ENCODE data around the gene TM4SF20.
"Not testable (repeated sequence)": the region's sequence is repeated elsewhere in the genome, so short reads cannot be mapped to it uniquely, and the experiment has no call there.

Gene TM4SF20

DNA sequence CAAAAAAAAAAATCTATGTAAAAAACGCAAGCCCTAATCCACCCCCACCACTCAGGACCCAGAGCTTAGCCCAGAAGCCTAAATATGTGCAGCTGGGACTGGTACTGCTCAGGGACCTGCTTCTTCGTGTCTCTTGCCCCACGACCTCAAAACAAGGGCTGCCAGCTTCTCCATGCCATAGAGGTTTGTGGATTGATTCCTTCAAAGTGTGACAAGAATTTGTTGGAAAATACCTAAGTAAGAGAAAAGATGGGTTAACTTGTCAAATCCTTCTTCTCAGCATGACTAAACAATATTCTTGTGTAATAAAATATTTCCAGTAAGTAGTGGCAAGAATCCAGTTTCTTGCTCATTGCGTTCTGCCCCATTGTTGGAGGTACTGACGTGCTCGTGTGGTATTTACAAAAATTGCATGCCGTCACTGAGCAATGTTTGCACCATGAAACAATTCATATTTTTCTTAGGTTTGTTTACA, 9.5 kb upstream of the TM4SF20 start (continued):
- TF ChIP-seq HIC1 (tag by site-specific recombination; IDR thresholded peaks at IDR 0.05): no peak
- TF ChIP-seq HOXC10 (CRISPR knock-in tag; IDR thresholded peaks at IDR 0.05): no peak
- TF ChIP-seq SP2 (tag by site-specific recombination; IDR thresholded peaks at IDR 0.05): no peak
- TF ChIP-seq ZNF114 (tag by site-specific recombination; IDR thresholded peaks at IDR 0.05): no peak
- TF ChIP-seq ZBTB48 (tag by site-specific recombination; IDR thresholded peaks at IDR 0.05): no peak
- no peak for TF ChIP-seq ZBTB21 (tag by site-specific recombination; IDR thresholded peaks at IDR 0.05)
- no peak for TF ChIP-seq ZNF23 (tag by site-specific recombination; IDR thresholded peaks at IDR 0.05; ENCODE audit: borderline replicate concordance)
- no peak for TF ChIP-seq ZNF157 (tag by site-specific recombination; IDR thresholded peaks at IDR 0.05)
- TF ChIP-seq ZNF174 (tag by site-specific recombination; IDR thresholded peaks at IDR 0.05): no peak
- TF ChIP-seq, protein P1, sequence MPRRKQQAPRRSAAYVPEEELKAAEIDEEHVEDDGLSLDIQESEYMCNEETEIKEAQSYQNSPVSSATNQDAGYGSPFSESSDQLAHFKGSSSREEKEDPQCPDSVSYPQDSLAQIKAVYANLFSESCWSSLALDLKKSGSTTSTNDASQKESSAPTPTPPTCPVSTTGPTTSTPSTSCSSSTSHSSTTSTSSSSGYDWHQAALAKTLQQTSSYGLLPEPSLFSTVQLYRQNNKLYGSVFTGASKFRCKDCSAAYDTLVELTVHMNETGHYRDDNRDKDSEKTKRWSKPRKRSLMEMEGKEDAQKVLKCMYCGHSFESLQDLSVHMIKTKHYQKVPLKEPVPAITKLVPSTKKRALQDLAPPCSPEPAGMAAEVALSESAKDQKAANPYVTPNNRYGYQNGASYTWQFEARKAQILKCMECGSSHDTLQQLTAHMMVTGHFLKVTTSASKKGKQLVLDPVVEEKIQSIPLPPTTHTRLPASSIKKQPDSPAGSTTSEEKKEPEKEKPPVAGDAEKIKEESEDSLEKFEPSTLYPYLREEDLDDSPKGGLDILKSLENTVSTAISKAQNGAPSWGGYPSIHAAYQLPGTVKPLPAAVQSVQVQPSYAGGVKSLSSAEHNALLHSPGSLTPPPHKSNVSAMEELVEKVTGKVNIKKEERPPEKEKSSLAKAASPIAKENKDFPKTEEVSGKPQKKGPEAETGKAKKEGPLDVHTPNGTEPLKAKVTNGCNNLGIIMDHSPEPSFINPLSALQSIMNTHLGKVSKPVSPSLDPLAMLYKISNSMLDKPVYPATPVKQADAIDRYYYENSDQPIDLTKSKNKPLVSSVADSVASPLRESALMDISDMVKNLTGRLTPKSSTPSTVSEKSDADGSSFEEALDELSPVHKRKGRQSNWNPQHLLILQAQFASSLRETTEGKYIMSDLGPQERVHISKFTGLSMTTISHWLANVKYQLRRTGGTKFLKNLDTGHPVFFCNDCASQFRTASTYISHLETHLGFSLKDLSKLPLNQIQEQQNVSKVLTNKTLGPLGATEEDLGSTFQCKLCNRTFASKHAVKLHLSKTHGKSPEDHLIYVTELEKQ (tag by site-specific recombination; IDR thresholded peaks at IDR 0.05; ENCODE audit: borderline replicate concordance): no peak
- no peak for TF ChIP-seq ZNF654 (tag by site-specific recombination; IDR thresholded peaks at IDR 0.05; ENCODE audit: low read depth)

DNA sequence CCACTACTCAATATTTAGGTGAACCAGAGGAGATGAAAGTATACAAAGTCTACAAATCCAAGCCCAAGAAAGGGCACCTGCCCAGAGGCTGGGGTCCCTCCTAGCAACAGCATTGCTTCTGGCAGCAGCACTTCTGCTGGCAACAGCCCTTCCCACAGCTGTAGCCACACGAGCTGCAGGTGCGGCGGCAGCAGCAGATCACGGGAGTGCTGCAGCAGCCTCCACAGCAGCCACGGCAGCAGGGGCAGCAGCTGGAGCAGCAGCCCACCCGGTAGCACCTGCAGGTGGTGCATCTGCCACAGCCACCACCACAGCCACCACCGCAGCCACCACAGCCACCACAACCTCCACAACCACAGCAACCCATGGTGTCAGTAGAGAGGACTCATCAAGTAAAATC, 8.5 kb upstream of the TM4SF20 start, which contains the start of gene SCYGR1:
Gene SCYGR1, minus strand, starts transcription at position 367 of the 400 bp plus-strand sequence. Its CDS starts 0 bp downstream, at position 367.
- H3K9me3 ChIP-seq (ENCODE audit: control insufficient read depth, insufficient read depth, low read depth, low read length); H3K27ac ChIP-seq (ENCODE audit: extremely low read depth, low read depth, low read length); H3K36me3 ChIP-seq (ENCODE audit: control insufficient read depth in 2 of 2, insufficient read depth in 1 of 2, low read length in 2 of 2); CTCF ChIA-PET; POLR2A ChIA-PET; H3K4me1 ChIP-seq (ENCODE audit: control insufficient read depth, insufficient read depth, low read length); H3K4me3 ChIP-seq (ENCODE audit: low read depth, low read length): not testable (repeated sequence)
- peak; percentile 28; the same call in 1 of the 2 replicates for TF ChIP-seq SCRT2 (tag by site-specific recombination; IDR thresholded peaks at IDR 0.05)

GRCh38 chr2:227386630-227387029, 7.5 kb upstream of the TM4SF20 start:
- CTCF ChIA-PET: interaction anchor here (0.6 to 1.3 kb wide), 5 partner anchors 9 to 219 kb away, joined by 3 to 8 read pairs (median 3); no protein-coding TSS in a partner anchor
- Histone ChIP-seq H3K27ac (ENCODE audit: extremely low read depth, low read depth, low read length) (no peak overlapping the region), H3K9me3 (ENCODE audit: control insufficient read depth, insufficient read depth, low read depth, low read length) (no peaks in the 10 kb centered on the region), H3K4me3 (ENCODE audit: low read depth, low read length) (no peak overlapping the region), H3K36me3 (ENCODE audit: control insufficient read depth in 2 of 2, insufficient read depth in 1 of 2, low read length in 2 of 2) (no peaks in the 10 kb centered on the region), H3K4me1 (ENCODE audit: control insufficient read depth, insufficient read depth, low read length) (no peaks in the 10 kb centered on the region)
- TF ChIP-seq ZNF112 (tag by site-specific recombination; IDR thresholded peaks at IDR 0.05): no peak
- POLR2A ChIA-PET: no interaction called here

DNA sequence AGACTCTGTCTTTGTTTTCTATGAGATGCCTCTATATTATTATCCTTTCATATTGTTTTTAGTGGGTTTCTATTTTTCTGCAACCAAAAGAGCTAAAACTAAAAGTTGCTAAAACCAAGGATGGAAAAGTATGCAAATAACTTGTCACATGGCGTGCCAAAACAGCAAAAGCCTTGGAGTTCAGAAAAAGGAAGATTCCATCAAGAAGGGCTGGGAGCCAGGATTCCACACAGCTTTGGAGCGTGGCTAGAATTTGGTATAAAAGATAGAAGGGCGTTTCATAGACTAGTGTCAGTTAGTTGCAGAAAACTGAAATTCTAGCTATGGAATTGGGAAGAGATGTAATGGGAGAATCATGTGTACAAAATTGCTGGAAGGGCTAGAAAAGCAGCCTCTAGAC, 4.6 kb upstream of the TM4SF20 start:
- Histone ChIP-seq H3K4me3 (ENCODE audit: low read depth, low read length) (no peak overlapping the region), H3K27ac (ENCODE audit: extremely low read depth, low read depth, low read length) (no peak overlapping the region), H3K36me3 (ENCODE audit: control insufficient read depth in 2 of 2, insufficient read depth in 1 of 2, low read length in 2 of 2) (no peaks in the 10 kb centered on the region), H3K4me1 (ENCODE audit: control insufficient read depth, insufficient read depth, low read length) (no peaks in the 10 kb centered on the region), H3K9me3 (ENCODE audit: control insufficient read depth, insufficient read depth, low read depth, low read length) (no peaks in the 10 kb centered on the region)
- CTCF ChIA-PET: interaction anchor here (0.6 kb wide), 1 partner anchor 8 kb away, joined by 3 read pairs; no protein-coding TSS in a partner anchor
- POLR2A ChIA-PET: no interaction called here
- TF ChIP-seq ZBTB20 (tag by site-specific recombination; IDR thresholded peaks at IDR 0.05): no peak
- no peak for TF ChIP-seq ZNF214 (tag by site-specific recombination; IDR thresholded peaks at IDR 0.05; ENCODE audit: borderline replicate concordance)
- TF ChIP-seq ZNF398 (tag by site-specific recombination; IDR thresholded peaks at IDR 0.05): no peak
- no peak for TF ChIP-seq ZNF585B (tag by site-specific recombination; IDR thresholded peaks at IDR 0.05)
- no peak for TF ChIP-seq ZNF211 (tag by site-specific recombination; IDR thresholded peaks at IDR 0.05; ENCODE audit: low read depth)
- no peak for TF ChIP-seq ZNF223 (tag by site-specific recombination; IDR thresholded peaks at IDR 0.05)
- no peak for TF ChIP-seq ZFP37 (tag by site-specific recombination; IDR thresholded peaks at IDR 0.05)
- no peak for TF ChIP-seq HIC1 (tag by site-specific recombination; IDR thresholded peaks at IDR 0.05)
- no peak for TF ChIP-seq ZNF16 (tag by site-specific recombination; IDR thresholded peaks at IDR 0.05; ENCODE audit: low read depth)

Measured in HEK293 (cell line).